IMR-90 (cell line): Measurements from ENCODE around the gene CBL. TPM values are rescaled to one million over a fixed set of nuclear protein-coding genes. Genes with fewer than 3 reads are reported as not detected.
A peak's percentile ranks its signal among the peaks of the same experiment; 100 is the strongest.

Experiments
- ATAC-seq: fragments of 200-7000 bp; cut with Tn5 transposase; 2 replicates; pipeline ENCODE4 v1.9.1; 2020; ENCODE audit warnings: low read depth, mild to moderate bottlenecking, moderate library complexity
- BruUV-seq: library from RNA; stranded (reverse); fragments of 400-500 nt; replicated peaks from 2 replicates; lab custom pipeline; 2021; lab: Mats Ljungman, UMichigan
- CTCF ChIA-PET: fragments of 300-600 bp; formaldehyde crosslinking; extraction: SDS; loops from one replicate; lab custom pipeline; 2021; ENCODE audit warnings: antibody characterized with exemption; lab: Yijun Ruan, JAX
- POLR2A ChIA-PET: fragments of 300-600 bp; sonication (Branson Sonifier 250); formaldehyde crosslinking; loops from one replicate; lab custom pipeline; 2022; ENCODE audit warnings: antibody characterized with exemption; ENCODE audit not compliant: unreplicated experiment; lab: Charles Lee
- DNase-seq: peaks from one replicate; pipeline ENCODE4 v3.0.0; 2013
- H2AFZ ChIP-seq: replicated peaks from 2 replicates; pipeline ENCODE3; 2013; ENCODE audit warnings: low read length, mild to moderate bottlenecking; ENCODE audit not compliant: poor library complexity
- H2AK5ac ChIP-seq: 2 replicates; pipeline ENCODE4 v1.6.1; 2013; ENCODE audit warnings: low read depth, low read length, inconsistent platforms
- H2AK9ac ChIP-seq: replicated peaks from 2 replicates; pipeline ENCODE3; 2013; ENCODE audit warnings: mild to moderate bottlenecking, low read depth, low read length, moderate library complexity; ENCODE audit not compliant: poor library complexity
- H2BK120ac ChIP-seq: 2 replicates; pipeline ENCODE4 v1.6.1; 2013; ENCODE audit warnings: low read depth, low read length, inconsistent platforms
- H2BK15ac ChIP-seq: 3 replicates; pipeline ENCODE4 v1.6.1; 2013; ENCODE audit warnings: low read depth, low read length, inconsistent platforms
- H2BK20ac ChIP-seq: 2 replicates; pipeline ENCODE4 v1.6.1; 2013; ENCODE audit warnings: low read depth, mild to moderate bottlenecking, inconsistent platforms, low read length, moderate library complexity
- H2BK5ac ChIP-seq: 2 replicates; pipeline ENCODE4 v1.6.1; 2013; ENCODE audit warnings: mild to moderate bottlenecking, low read depth, low read length, inconsistent platforms; ENCODE audit not compliant: poor library complexity, severe bottlenecking
- H3K14ac ChIP-seq: replicated peaks from 2 replicates; pipeline ENCODE4 v1.6.1; 2013; ENCODE audit warnings: low read depth, low read length, inconsistent platforms
- H3K18ac ChIP-seq: 2 replicates; pipeline ENCODE4 v1.6.1; 2013; ENCODE audit warnings: low read depth, low read length, control low read depth
- H3K23ac ChIP-seq: 2 replicates; pipeline ENCODE4 v1.6.1; 2013; ENCODE audit warnings: low read depth, low read length, inconsistent platforms
- H3K27ac ChIP-seq: 2 replicates; pipeline ENCODE4 v1.5.1; 2013; ENCODE audit warnings: mild to moderate bottlenecking, control low read depth, low read length; ENCODE audit not compliant: insufficient read depth
- H3K27me3 ChIP-seq: 2 replicates; pipeline ENCODE4 v1.6.1; 2013; ENCODE audit warnings: low read length; ENCODE audit not compliant: control insufficient read depth, insufficient read depth
- H3K36me3 ChIP-seq: 2 replicates; pipeline ENCODE4 v1.6.1; 2013; ENCODE audit warnings: low read length, mixed read lengths; ENCODE audit not compliant: control insufficient read depth, insufficient read depth
- H3K4ac ChIP-seq: 2 replicates; pipeline ENCODE4 v1.6.1; 2013; ENCODE audit warnings: low read depth, low read length, inconsistent platforms
- H3K4me1 ChIP-seq: 2 replicates; pipeline ENCODE4 v1.6.1; 2013; ENCODE audit warnings: low read length, mixed read lengths; ENCODE audit not compliant: control insufficient read depth, insufficient read depth
- H3K4me2 ChIP-seq: 2 replicates; pipeline ENCODE4 v1.6.1; 2013; ENCODE audit warnings: low read depth, mild to moderate bottlenecking, control low read depth, low read length, moderate library complexity
- H3K4me3 ChIP-seq: 2 replicates; pipeline ENCODE4 v1.5.1; 2013; ENCODE audit warnings: low read depth, mild to moderate bottlenecking, control low read depth, low read length, moderate library complexity; ENCODE audit not compliant: insufficient read depth
- H3K56ac ChIP-seq: 2 replicates; pipeline ENCODE4 v1.6.1; 2013; ENCODE audit warnings: low read length, inconsistent platforms; ENCODE audit not compliant: insufficient read depth; ENCODE audit errors: extremely low read depth
- H3K79me1 ChIP-seq, 2 experiments: 2 replicates each; pipeline ENCODE4 v1.6.1; 2013; ENCODE audit warnings: low read length in 2 of 2, inconsistent platforms in 1 of 2, low read depth in 1 of 2
- H3K9ac ChIP-seq: 2 replicates; pipeline ENCODE4 v1.6.1; 2013; ENCODE audit warnings: low read depth, low read length, control low read depth
- H3K9me1 ChIP-seq: 2 replicates; pipeline ENCODE4 v1.6.1; 2013; ENCODE audit warnings: low read length, inconsistent platforms; ENCODE audit not compliant: insufficient read depth
- H3K9me3 ChIP-seq: 2 replicates; pipeline ENCODE4 v1.6.1; 2013; ENCODE audit warnings: low read length; ENCODE audit not compliant: control insufficient read depth, insufficient read depth
- H4K20me1 ChIP-seq: 2 replicates; pipeline ENCODE4 v1.6.1; 2013; ENCODE audit warnings: low read length, inconsistent platforms; ENCODE audit not compliant: insufficient read depth
- H4K5ac ChIP-seq: 2 replicates; pipeline ENCODE4 v1.6.1; 2013; ENCODE audit warnings: mild to moderate bottlenecking, low read depth, low read length, control low read depth
- H4K8ac ChIP-seq, 2 experiments: 2 replicates each; pipeline ENCODE4 v1.6.1; 2013; ENCODE audit warnings: low read depth in 2 of 2, low read length in 2 of 2, control low read depth in 1 of 2, inconsistent platforms in 1 of 2
- H4K91ac ChIP-seq: 2 replicates; pipeline ENCODE4 v1.6.1; 2013; ENCODE audit warnings: low read depth, low read length, inconsistent platforms; ENCODE audit not compliant: insufficient read depth
- BHLHE40 ChIP-seq: fragments of 150-350 bp; IDR thresholded peaks from 2 replicates; pipeline ENCODE4 v1.6.1; 2016; ENCODE audit warnings: mild to moderate bottlenecking, low read depth, low read length
- CEBPB ChIP-seq: IDR thresholded peaks from 2 replicates; pipeline ENCODE4 v1.6.1; 2012; ENCODE audit warnings: low read depth, low read length, improper control_type of control experiment
- CHD1 ChIP-seq: IDR thresholded peaks from 2 replicates; pipeline ENCODE4 v1.6.1; 2012; ENCODE audit warnings: low read depth, low read length, improper control_type of control experiment
- FOS ChIP-seq: fragments of 150-350 bp; IDR thresholded peaks from 2 replicates; pipeline ENCODE4 v1.6.1; 2016; ENCODE audit warnings: low read depth, low read length
- MAFK ChIP-seq: IDR thresholded peaks from 2 replicates; pipeline ENCODE4 v1.6.1; 2012; ENCODE audit warnings: low read depth, low read length, improper control_type of control experiment
- MAZ ChIP-seq: IDR thresholded peaks from 2 replicates; pipeline ENCODE4 v1.6.1; 2012; ENCODE audit warnings: low read depth, mild to moderate bottlenecking, low read length, improper control_type of control experiment, moderate library complexity, borderline replicate concordance
- MXI1 ChIP-seq: IDR thresholded peaks from 2 replicates; pipeline ENCODE4 v1.6.1; 2012; ENCODE audit warnings: low read depth, mild to moderate bottlenecking, low read length, moderate library complexity, borderline replicate concordance
- NFE2L2 ChIP-seq: fragments of 150-350 bp; IDR thresholded peaks from 2 replicates; pipeline ENCODE4 v1.6.1; 2016; ENCODE audit warnings: low read depth, mild to moderate bottlenecking, low read length
- RCOR1 ChIP-seq: IDR thresholded peaks from 2 replicates; pipeline ENCODE4 v1.6.1; 2012; ENCODE audit warnings: mild to moderate bottlenecking, low read length, improper control_type of control experiment; ENCODE audit not compliant: insufficient replicate concordance
- SMC3 ChIP-seq: fragments of 150-350 bp; IDR thresholded peaks from 2 replicates; pipeline ENCODE4 v1.6.1; 2016; ENCODE audit warnings: low read depth, mild to moderate bottlenecking, antibody characterized with exemption, low read length, moderate library complexity
- WGBS, 2 experiments: methylation state at CpG; one replicate each; pipeline versions ENCODE4 v1.1.5 to v1.1.7; 2013; ENCODE audit warnings: missing lambda C conversion rate in 2 of 2; ENCODE audit not compliant: insufficient read length in 1 of 2; ENCODE audit errors: extremely low coverage in 2 of 2; 5-methylcytosine and 5-hydroxymethylcytosine counted together
- dilution Hi-C: fragments of 300-500 bp; cut with HindIII; formaldehyde crosslinking; loops from one replicate; pipeline ENCODE4 v1.14.3; 2018; ENCODE audit warnings: low sequenced_read_pairs; ENCODE audit not compliant: unreplicated experiment
- in situ Hi-C: fragments of 300-500 bp; cut with MboI; formaldehyde crosslinking; loops from 3 replicates; pipeline ENCODE4 v1.14.3; 2019; ENCODE audit warnings: low sequenced_read_pairs, inconsistent platforms, mixed read lengths
- intact Hi-C: fragments of 100-400 bp; cut with micrococcal nuclease; formaldehyde crosslinking; loops from 2 replicates; pipeline ENCODE4 v1.10.0; 2022
- polyA plus RNA-seq, 3 experiments: library from polyadenylated mRNA; depleted of rRNA; stranded (reverse); fragments of >200 nt; gene quantifications; 2 replicates each; pipeline ENCODE4 v1.2.3, GENCODE V29; 2012; ENCODE audit warnings: low replicate concordance in 1 of 3
- total RNA-seq: library from RNA; depleted of rRNA; stranded (reverse); fragments of >200 nt; gene quantifications from 2 replicates; pipeline ENCODE4 v1.2.3, GENCODE V29; 2012
- TF ChIP-seq, protein P1 (sequence below): fragments of 150-350 bp; IDR thresholded peaks from 2 replicates; pipeline ENCODE4 v1.6.1; 2017; ENCODE audit warnings: mild to moderate bottlenecking, antibody characterized with exemption, low read length, low read depth
- TF ChIP-seq, protein P2 (sequence below): fragments of 150-350 bp; IDR thresholded peaks from 2 replicates; pipeline ENCODE4 v1.6.1; 2016; ENCODE audit warnings: low read depth, mild to moderate bottlenecking, low read length, moderate library complexity, borderline replicate concordance
- TF ChIP-seq, protein P3 (sequence below): conservative IDR thresholded peaks from 2 replicates; pipeline ENCODE4 v1.5.1; 2012; ENCODE audit warnings: mild to moderate bottlenecking, low read depth, low read length, improper control_type of control experiment

Gene CBL
- total and polyA plus RNA-seq, 2 of the 4 experiments (the other 2 are of a cell fraction) = 6.1 to 11.8 TPM

DNA sequence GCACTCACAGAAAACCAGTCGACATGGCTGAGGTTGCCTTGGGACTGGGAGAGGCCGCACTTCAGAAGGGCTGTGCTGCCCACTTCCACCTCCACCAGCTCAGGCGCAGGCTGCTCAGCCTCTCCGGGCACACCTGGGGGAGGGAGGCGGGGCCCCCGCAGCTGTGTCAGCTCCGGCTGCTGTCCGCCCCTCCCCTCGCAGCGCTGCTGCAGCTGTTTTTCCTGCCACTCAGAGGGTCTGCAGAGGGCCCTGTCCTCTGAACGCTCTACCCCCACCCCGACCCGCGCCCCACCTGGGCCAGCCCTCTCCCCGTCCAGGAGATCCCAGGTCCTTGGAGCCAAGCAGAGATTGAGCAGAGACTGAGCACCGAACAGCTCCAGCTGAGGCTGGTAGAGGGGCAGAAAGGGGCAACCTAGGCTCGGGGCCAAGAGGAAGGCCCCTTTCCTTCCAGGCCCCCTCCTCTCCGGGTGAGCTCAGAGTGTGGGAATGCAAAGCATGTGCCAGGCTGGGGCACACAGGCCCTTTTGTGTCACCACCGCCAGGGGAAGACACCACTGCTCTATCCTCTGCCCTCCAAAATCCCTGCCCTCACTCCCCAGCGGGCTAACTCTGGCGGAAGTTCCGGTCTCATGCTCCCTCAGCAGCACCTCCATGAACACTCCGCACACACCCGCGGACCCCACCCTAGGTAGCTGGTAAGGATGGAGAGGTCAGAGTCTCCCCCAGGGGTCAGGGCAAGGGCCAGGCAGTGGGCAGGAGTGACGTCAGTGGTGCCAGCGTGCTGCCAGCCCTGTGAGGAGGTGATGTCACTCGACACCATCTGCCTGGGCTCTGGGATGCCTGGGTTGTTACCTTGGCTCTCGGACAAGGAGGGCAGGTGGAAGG lies 109.2 kb downstream of the CBL start:
- Histone ChIP-seq H2BK20ac (no peak overlapping the region; the same call in 1 of the 2 replicates), H2AK5ac (peak overlapping the region; percentile 87), H3K9me3 (no peaks in the 10 kb centered on the region), H3K36me3 (peaks cover 34% of the 10 kb centered on the region), H4K91ac (peak overlapping the region; percentile 82), H2AFZ (peak overlapping the region; percentile 93), H3K4ac (peak overlapping the region; percentile 82), H3K79me1 (peaks cover 12 to 56% of the 10 kb centered on the region in 2 experiments; a peak in 3 of 4 replicates), H3K9ac (peak overlapping the region; percentile 81), H3K27me3 (no peaks in the 10 kb centered on the region), H3K4me2 (peak overlapping the region; percentile 71), H3K4me3 (peak overlapping the region; percentile 87), H4K8ac (peak overlapping the region; percentile 26 to 70), H2AK9ac (peak overlapping the region; percentile 98), H3K18ac (no peak overlapping the region), H4K5ac (0 out of 2 replicates have a peak overlapping the region, but pooled peaks have one; percentile 8), H3K23ac (peak overlapping the region; percentile 69), H3K56ac (peak overlapping the region; percentile 32; the same call in 1 of the 2 replicates), H3K4me1 (peaks cover 38% of the 10 kb centered on the region), H3K27ac (peak overlapping the region; percentile 69), H2BK15ac (peak overlapping the region; percentile 39; the same call in 2 of the 3 replicates), H3K9me1 (peaks cover 24% of the 10 kb centered on the region), H2BK5ac (peak overlapping the region; percentile 79), H4K20me1 (peaks cover 19% of the 10 kb centered on the region), H2BK120ac (peak overlapping the region; percentile 73), H3K14ac (peak overlapping the region; percentile 92)
- in situ Hi-C loops = no loop called here
- ChIA-PET CTCF (interaction anchor here (0.7 to 2.1 kb wide), 5 partner anchors 9 to 119 kb away, joined by 3 to 6 read pairs (median 4); no protein-coding TSS in a partner anchor), POLR2A (no interaction called here)
- dilution Hi-C loops = no loop called here
- DNase-seq (no peak), ATAC-seq (peak; percentile 8)
- no TSS peak for BruUV-seq
- WGBS, 2 experiments = 0% methylated on average over 1 of the region's 29 CpGs; no CpG with 5 or more reads in 1 of the 2 experiments
- intact Hi-C loops = no loop called here
- TF ChIP-seq CEBPB = no peak
- TF ChIP-seq, protein P1, sequence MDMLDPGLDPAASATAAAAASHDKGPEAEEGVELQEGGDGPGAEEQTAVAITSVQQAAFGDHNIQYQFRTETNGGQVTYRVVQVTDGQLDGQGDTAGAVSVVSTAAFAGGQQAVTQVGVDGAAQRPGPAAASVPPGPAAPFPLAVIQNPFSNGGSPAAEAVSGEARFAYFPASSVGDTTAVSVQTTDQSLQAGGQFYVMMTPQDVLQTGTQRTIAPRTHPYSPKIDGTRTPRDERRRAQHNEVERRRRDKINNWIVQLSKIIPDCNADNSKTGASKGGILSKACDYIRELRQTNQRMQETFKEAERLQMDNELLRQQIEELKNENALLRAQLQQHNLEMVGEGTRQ = no peak
- TF ChIP-seq, protein P2, sequence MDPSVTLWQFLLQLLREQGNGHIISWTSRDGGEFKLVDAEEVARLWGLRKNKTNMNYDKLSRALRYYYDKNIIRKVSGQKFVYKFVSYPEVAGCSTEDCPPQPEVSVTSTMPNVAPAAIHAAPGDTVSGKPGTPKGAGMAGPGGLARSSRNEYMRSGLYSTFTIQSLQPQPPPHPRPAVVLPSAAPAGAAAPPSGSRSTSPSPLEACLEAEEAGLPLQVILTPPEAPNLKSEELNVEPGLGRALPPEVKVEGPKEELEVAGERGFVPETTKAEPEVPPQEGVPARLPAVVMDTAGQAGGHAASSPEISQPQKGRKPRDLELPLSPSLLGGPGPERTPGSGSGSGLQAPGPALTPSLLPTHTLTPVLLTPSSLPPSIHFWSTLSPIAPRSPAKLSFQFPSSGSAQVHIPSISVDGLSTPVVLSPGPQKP = no peak
- TF ChIP-seq MAFK = no peak
- TF ChIP-seq, protein P3, sequence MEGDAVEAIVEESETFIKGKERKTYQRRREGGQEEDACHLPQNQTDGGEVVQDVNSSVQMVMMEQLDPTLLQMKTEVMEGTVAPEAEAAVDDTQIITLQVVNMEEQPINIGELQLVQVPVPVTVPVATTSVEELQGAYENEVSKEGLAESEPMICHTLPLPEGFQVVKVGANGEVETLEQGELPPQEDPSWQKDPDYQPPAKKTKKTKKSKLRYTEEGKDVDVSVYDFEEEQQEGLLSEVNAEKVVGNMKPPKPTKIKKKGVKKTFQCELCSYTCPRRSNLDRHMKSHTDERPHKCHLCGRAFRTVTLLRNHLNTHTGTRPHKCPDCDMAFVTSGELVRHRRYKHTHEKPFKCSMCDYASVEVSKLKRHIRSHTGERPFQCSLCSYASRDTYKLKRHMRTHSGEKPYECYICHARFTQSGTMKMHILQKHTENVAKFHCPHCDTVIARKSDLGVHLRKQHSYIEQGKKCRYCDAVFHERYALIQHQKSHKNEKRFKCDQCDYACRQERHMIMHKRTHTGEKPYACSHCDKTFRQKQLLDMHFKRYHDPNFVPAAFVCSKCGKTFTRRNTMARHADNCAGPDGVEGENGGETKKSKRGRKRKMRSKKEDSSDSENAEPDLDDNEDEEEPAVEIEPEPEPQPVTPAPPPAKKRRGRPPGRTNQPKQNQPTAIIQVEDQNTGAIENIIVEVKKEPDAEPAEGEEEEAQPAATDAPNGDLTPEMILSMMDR = no peak
- no peak for TF ChIP-seq SMC3
- no peak for TF ChIP-seq RCOR1
- no peak for TF ChIP-seq MXI1
- no peak for TF ChIP-seq BHLHE40
- no peak for TF ChIP-seq NFE2L2
- no peak for TF ChIP-seq CHD1
- TF ChIP-seq FOS = no peak
- no peak for TF ChIP-seq MAZ
